Activated CD4-positive, alpha-beta T cell treated with anti-CD3 and anti-CD28 coated beads, Interleukin-2, amount 50 U/mL, for 1 hour (primary cell): ENCODE data around the gene ARFGAP1.

Source experiments
- DNase-seq: peaks from one replicate; pipeline ENCODE4 v3.0.0-alpha.2; 2020

Gene ARFGAP1

GRCh38 chr20:63336232-63336752 lies 63.7 kb downstream of the ARFGAP1 start:
- DNase-seq: no peak

GRCh38 chr20:63337786-63338420 lies 65.3 kb downstream of the ARFGAP1 start:
- DNase-seq: no peak
